Measurements from ENCODE around the gene ATP6AP1. TPM values are rescaled to one million over a fixed set of nuclear protein-coding genes. Genes with fewer than 3 reads are reported as not detected.

ATP6AP1 gene
- total and polyA plus RNA-seq, 2 donors (not counting 1 experiment from before 2014, with no cell fraction given) = 47.1 to 57.7 TPM

GRCh38 chrX:154403858-154404257, 24.6 kb upstream of the ATP6AP1 start:
- Histone ChIP-seq H3K9me3 (ENCODE audit: control extremely low read depth in 1 of 3, control insufficient read depth in 2 of 3, insufficient read depth in 1 of 3, low read length in 2 of 3) (no peaks in the 10 kb centered on the region), H4K20me1 (ENCODE audit: control insufficient read depth, insufficient read depth, low read length, poor library complexity, severe bottlenecking) (peaks cover 25% of the 10 kb centered on the region), H3K4me3 (ENCODE audit: control extremely low read depth in 1 of 5, extremely low read depth in 1 of 5, insufficient read depth in 1 of 5, low read depth in 2 of 5, low read length in 4 of 5) (no peak overlapping the region), H3K27ac (ENCODE audit: low read length in 2 of 2) (no peak overlapping the region), H3K79me2 (ENCODE audit: control insufficient read depth, insufficient read depth, low read length) (no peaks in the 10 kb centered on the region), H3K4me1 (ENCODE audit: control insufficient read depth in 2 of 2, insufficient read depth in 2 of 2, low read length in 2 of 2) (peaks cover 12 to 19% of the 10 kb centered on the region in 2 donors), H3K4me2 (replicated peaks; ENCODE audit: low read depth, low read length, poor library complexity, severe bottlenecking) (no peak overlapping the region), H3K27me3 (replicated peaks in 1 of 4; ENCODE audit: control extremely low read depth in 1 of 4, control insufficient read depth in 3 of 4, insufficient read depth in 4 of 4, low read length in 3 of 4) (no peaks in the 10 kb centered on the region), H3K36me3 (replicated peaks in 1 of 2; ENCODE audit: control extremely low read depth in 1 of 2, control insufficient read depth in 1 of 2, extremely low read depth in 1 of 2, insufficient read depth in 2 of 2, low read length in 1 of 2) (peaks cover 0 to 24% of the 10 kb centered on the region in 2 experiments), H3K9ac (ENCODE audit: low read length) (no peak overlapping the region), H2AFZ (ENCODE audit: insufficient read depth, low read depth, low read length, poor library complexity, severe bottlenecking) (no peak overlapping the region)
- ChIA-PET CTCF (interaction anchor here (0.7 kb wide), 1 partner anchor 79 kb away, joined by 4 read pairs; no protein-coding TSS in a partner anchor), POLR2A (no interaction called here)
- intact Hi-C loops (cut with micrococcal nuclease) = no loop called here
- no CpG with 5 or more reads among the region's 4 CpGs for WGBS (ENCODE audit: insufficient coverage)
- H3K27me3 Mint-ChIP-seq = no peaks in the 10 kb centered on the region
- no peak for TF ChIP-seq CTCF (IDR thresholded peaks at IDR 0.05)
- no peak for TF ChIP-seq EZH2 (IDR thresholded peaks at IDR 0.05; ENCODE audit: borderline replicate concordance, insufficient read depth, low read depth, low read length, poor library complexity, severe bottlenecking)
- DNase-seq (no peak), ATAC-seq (ENCODE audit: low read depth) (no peak)
- no peaks in the 10 kb centered on the region for H3K9me3 Mint-ChIP-seq (ENCODE audit: insufficient read depth)
- no peak overlapping the region for H3K27ac Mint-ChIP-seq
- H3K4me1 Mint-ChIP-seq = peaks cover 19% of the 10 kb centered on the region
- H3K4me3 Mint-ChIP-seq = no peak overlapping the region

GRCh38 chrX:154404625-154405192, 23.8 kb upstream of the ATP6AP1 start:
- Histone ChIP-seq H3K36me3 (replicated peaks in 1 of 2; ENCODE audit: control extremely low read depth in 1 of 2, control insufficient read depth in 1 of 2, extremely low read depth in 1 of 2, insufficient read depth in 2 of 2, low read length in 1 of 2) (peaks cover 0 to 16% of the 10 kb centered on the region in 2 experiments), H3K27me3 (replicated peaks in 1 of 4; ENCODE audit: control extremely low read depth in 1 of 4, control insufficient read depth in 3 of 4, insufficient read depth in 4 of 4, low read length in 3 of 4) (no peaks in the 10 kb centered on the region), H3K4me3 (ENCODE audit: control extremely low read depth in 1 of 5, extremely low read depth in 1 of 5, insufficient read depth in 1 of 5, low read depth in 2 of 5, low read length in 4 of 5) (no peak overlapping the region), H3K9me3 (ENCODE audit: control extremely low read depth in 1 of 3, control insufficient read depth in 2 of 3, insufficient read depth in 1 of 3, low read length in 2 of 3) (no peaks in the 10 kb centered on the region), H3K27ac (ENCODE audit: low read length in 2 of 2) (no peak overlapping the region), H3K4me1 (ENCODE audit: control insufficient read depth in 2 of 2, insufficient read depth in 2 of 2, low read length in 2 of 2) (peaks cover 9 to 19% of the 10 kb centered on the region in 2 donors), H4K20me1 (ENCODE audit: control insufficient read depth, insufficient read depth, low read length, poor library complexity, severe bottlenecking) (peaks cover 17% of the 10 kb centered on the region), H3K9ac (ENCODE audit: low read length) (no peak overlapping the region), H3K4me2 (replicated peaks; ENCODE audit: low read depth, low read length, poor library complexity, severe bottlenecking) (no peak overlapping the region), H2AFZ (ENCODE audit: insufficient read depth, low read depth, low read length, poor library complexity, severe bottlenecking) (no peak overlapping the region), H3K79me2 (ENCODE audit: control insufficient read depth, insufficient read depth, low read length) (no peaks in the 10 kb centered on the region)
- TF ChIP-seq EZH2 (IDR thresholded peaks at IDR 0.05; ENCODE audit: borderline replicate concordance, insufficient read depth, low read depth, low read length, poor library complexity, severe bottlenecking) (no peak), CTCF (IDR thresholded peaks at IDR 0.05) (no peak)
- CTCF ChIA-PET = no interaction called here
- POLR2A ChIA-PET = no interaction called here
- WGBS (ENCODE audit: insufficient coverage) = 96% methylated on average over 11 of the region's 16 CpGs
- Mint-ChIP-seq H3K9me3 (ENCODE audit: insufficient read depth) (no peaks in the 10 kb centered on the region), H3K4me1 (peaks cover 19% of the 10 kb centered on the region), H3K4me3 (no peak overlapping the region), H3K27me3 (no peaks in the 10 kb centered on the region), H3K27ac (no peak overlapping the region)
- no peak for DNase-seq
- no peak for ATAC-seq (ENCODE audit: low read depth)
- intact Hi-C loops (cut with micrococcal nuclease) = no loop called here
